IPS-20b (cell line): ENCODE results near the gene EDIL3.

Experiments used
- H3K27ac ChIP-seq: one replicate; pipeline ENCODE4 v1.5.1; 2013; ENCODE audit warnings: low read length
- H3K27me3 ChIP-seq: 2 replicates; pipeline ENCODE4 v1.6.1; 2013; ENCODE audit warnings: mild to moderate bottlenecking, low read length, inconsistent platforms; ENCODE audit not compliant: insufficient read depth
- H3K36me3 ChIP-seq: 2 replicates; pipeline ENCODE4 v1.6.1; 2013; ENCODE audit warnings: low read depth, mild to moderate bottlenecking, inconsistent platforms, low read length, moderate library complexity; ENCODE audit not compliant: insufficient read depth
- H3K4me1 ChIP-seq: 2 replicates; pipeline ENCODE4 v1.6.1; 2013; ENCODE audit warnings: mild to moderate bottlenecking, control low read depth, inconsistent platforms, low read length, moderate library complexity; ENCODE audit not compliant: insufficient read depth
- H3K4me3 ChIP-seq: 2 replicates; pipeline ENCODE4 v1.5.1; 2013; ENCODE audit warnings: mild to moderate bottlenecking, low read length, inconsistent platforms
- H3K9ac ChIP-seq: 2 replicates; pipeline ENCODE4 v1.6.1; 2013; ENCODE audit warnings: low read depth, mild to moderate bottlenecking, inconsistent platforms, low read length, moderate library complexity
- H3K9me3 ChIP-seq: 2 replicates; pipeline ENCODE4 v1.6.1; 2013; ENCODE audit warnings: mild to moderate bottlenecking, low read depth, low read length, inconsistent platforms; ENCODE audit not compliant: insufficient read depth

The EDIL3 gene

DNA sequence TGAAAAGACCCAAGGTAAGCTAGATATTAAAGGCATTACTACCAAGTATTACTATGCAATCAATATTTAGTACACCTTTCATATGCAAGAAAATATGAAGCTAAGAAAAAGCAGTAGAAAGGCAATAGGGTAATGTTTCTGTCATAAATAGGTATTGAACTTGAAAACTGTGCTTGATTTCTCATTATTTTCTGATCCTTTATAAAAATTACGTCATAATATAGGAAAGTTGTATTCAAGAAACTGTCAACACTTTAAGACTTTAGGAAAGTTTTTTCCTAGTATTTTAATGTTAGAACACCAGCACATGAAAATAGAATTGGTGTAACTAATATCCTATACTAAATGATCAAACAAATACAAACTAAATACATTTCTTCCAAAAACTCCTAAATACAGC, 133.2 kb downstream of the EDIL3 start:
- H3K4me3 ChIP-seq: no peak overlapping the region
- no peaks in the 10 kb centered on the region for H3K4me1 ChIP-seq
- H3K9me3 ChIP-seq: no peaks in the 10 kb centered on the region
- no peaks in the 10 kb centered on the region for H3K27me3 ChIP-seq
- H3K9ac ChIP-seq: no peak overlapping the region
- no peak overlapping the region for H3K27ac ChIP-seq
- no peaks in the 10 kb centered on the region for H3K36me3 ChIP-seq

DNA sequence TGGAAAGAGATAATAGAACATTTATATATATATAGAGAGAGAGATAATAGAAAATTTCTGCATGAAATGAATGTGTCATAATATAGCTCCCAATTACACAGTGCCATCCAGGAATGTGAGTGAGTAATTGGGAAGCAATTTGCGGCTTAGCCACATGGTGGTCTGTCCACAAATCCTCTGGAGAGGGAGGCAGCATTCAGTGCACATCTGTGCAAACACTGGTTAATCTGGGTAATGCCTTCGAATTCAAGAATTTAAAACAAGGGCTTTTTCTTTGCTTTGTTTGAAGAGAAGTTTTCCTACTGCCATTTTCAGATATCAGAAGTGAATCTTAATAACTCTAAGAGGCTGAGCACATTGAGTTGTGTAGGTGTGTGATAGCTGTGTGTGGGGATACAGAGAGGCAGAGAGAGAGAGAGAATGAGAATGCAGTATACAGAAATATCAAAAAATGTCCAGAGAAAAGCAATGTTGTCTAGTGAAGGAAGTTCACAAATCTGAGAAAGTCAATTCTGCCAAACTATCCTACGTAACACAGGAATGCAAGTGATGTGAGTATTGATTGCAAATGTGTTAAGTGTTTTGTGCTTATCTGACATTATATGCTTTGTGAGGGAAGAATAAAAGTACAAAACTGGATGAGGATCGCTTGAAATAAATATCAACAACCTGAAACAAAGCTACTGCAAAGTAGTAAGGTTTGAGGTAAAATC, 134.6 kb downstream of the EDIL3 start:
- Histone ChIP-seq H3K4me3 (no peak overlapping the region), H3K9ac (no peak overlapping the region), H3K27ac (no peak overlapping the region), H3K27me3 (no peaks in the 10 kb centered on the region), H3K36me3 (no peaks in the 10 kb centered on the region), H3K4me1 (no peaks in the 10 kb centered on the region), H3K9me3 (no peaks in the 10 kb centered on the region)

DNA sequence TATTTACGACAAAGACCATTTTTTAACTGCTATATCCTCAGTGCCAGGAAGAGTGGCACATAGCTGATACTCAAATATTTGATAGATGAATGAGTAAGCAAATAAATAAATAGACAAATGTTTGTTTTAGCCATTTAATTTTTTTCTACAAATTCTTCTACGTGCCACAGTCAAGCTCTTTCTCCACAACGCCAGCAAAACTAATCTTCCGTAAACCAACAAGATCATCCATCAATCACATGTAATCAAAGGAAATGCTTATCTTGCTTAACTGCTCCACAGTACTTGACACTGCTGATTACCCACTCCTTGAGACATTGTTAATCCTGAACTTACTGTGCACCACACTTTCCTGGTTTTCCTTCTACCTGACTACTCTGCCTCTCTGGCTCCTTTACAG, 136.7 kb downstream of the EDIL3 start:
- Histone ChIP-seq H3K9ac (no peak overlapping the region), H3K4me3 (no peak overlapping the region)

GRCh38 chr5:84242286-84242685, 142.4 kb downstream of the EDIL3 start:
- no peaks in the 10 kb centered on the region for H3K36me3 ChIP-seq
- no peaks in the 10 kb centered on the region for H3K27me3 ChIP-seq
- no peaks in the 10 kb centered on the region for H3K9me3 ChIP-seq
- H3K27ac ChIP-seq: no peak overlapping the region
- H3K4me3 ChIP-seq: no peak overlapping the region
- no peak overlapping the region for H3K9ac ChIP-seq
- H3K4me1 ChIP-seq: no peaks in the 10 kb centered on the region

More for the DNA sequence above, 136.7 kb downstream of the EDIL3 start:
- Histone ChIP-seq H3K36me3 (no peaks in the 10 kb centered on the region), H3K9me3 (no peaks in the 10 kb centered on the region), H3K27me3 (no peaks in the 10 kb centered on the region), H3K27ac (no peak overlapping the region), H3K4me1 (no peaks in the 10 kb centered on the region)

GRCh38 chr5:84239494-84239893, 145.2 kb downstream of the EDIL3 start:
- H3K4me3 ChIP-seq: no peak overlapping the region
- H3K9me3 ChIP-seq: no peaks in the 10 kb centered on the region
- no peaks in the 10 kb centered on the region for H3K36me3 ChIP-seq
- H3K27ac ChIP-seq: no peak overlapping the region
- H3K9ac ChIP-seq: no peak overlapping the region
- no peaks in the 10 kb centered on the region for H3K27me3 ChIP-seq
- H3K4me1 ChIP-seq: no peaks in the 10 kb centered on the region

DNA sequence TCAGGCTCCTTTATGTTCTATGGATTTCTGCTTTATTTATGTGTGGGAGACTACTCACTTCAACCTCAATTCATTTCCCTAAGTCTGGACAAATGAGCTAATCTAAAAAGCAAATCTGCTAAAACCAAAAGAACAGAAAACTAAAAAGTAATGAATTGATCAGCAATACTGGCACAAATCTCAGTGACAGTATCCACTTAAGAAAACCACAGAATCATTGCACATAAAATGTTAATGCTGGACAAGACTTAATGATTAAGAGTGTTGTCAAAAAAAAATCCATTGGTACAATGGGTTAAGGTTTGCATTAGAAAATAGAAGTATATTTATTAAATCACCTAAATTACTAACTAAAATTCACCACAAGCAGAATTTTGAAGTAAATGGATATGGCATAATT, 147.6 kb downstream of the EDIL3 start:
- Histone ChIP-seq H3K27ac (no peak overlapping the region), H3K27me3 (no peaks in the 10 kb centered on the region), H3K36me3 (no peaks in the 10 kb centered on the region), H3K4me1 (no peaks in the 10 kb centered on the region), H3K9ac (no peak overlapping the region), H3K9me3 (no peaks in the 10 kb centered on the region), H3K4me3 (no peak overlapping the region)

DNA sequence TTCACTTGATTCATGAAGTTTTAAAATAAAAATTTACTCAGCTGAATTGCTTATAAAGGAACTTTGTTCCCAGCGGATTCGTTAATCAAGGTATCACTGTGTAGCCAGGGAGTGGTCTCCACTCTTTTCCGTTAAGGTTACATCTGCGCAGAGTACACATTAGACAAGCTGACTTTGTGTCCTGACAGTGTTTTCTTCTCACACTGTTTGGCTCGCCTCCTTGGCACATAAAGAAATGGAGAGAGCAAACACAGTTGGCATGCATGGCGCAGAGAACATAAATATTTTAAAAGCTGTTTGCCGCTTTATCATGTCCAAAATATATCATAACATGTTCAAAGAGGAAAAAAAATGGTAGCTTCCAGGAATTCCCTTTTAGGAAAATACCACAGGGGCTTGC, 153.2 kb downstream of the EDIL3 start:
- no peaks in the 10 kb centered on the region for H3K36me3 ChIP-seq
- no peaks in the 10 kb centered on the region for H3K4me1 ChIP-seq
- H3K9me3 ChIP-seq: no peaks in the 10 kb centered on the region
- no peak overlapping the region for H3K27ac ChIP-seq
- no peak overlapping the region for H3K4me3 ChIP-seq
- H3K9ac ChIP-seq: no peak overlapping the region
- no peaks in the 10 kb centered on the region for H3K27me3 ChIP-seq

GRCh38 chr5:84229045-84229444, 155.6 kb downstream of the EDIL3 start:
- no peaks in the 10 kb centered on the region for H3K9me3 ChIP-seq
- no peaks in the 10 kb centered on the region for H3K27me3 ChIP-seq
- no peaks in the 10 kb centered on the region for H3K36me3 ChIP-seq
- no peak overlapping the region for H3K4me3 ChIP-seq
- no peak overlapping the region for H3K9ac ChIP-seq
- no peaks in the 10 kb centered on the region for H3K4me1 ChIP-seq
- H3K27ac ChIP-seq: no peak overlapping the region

DNA sequence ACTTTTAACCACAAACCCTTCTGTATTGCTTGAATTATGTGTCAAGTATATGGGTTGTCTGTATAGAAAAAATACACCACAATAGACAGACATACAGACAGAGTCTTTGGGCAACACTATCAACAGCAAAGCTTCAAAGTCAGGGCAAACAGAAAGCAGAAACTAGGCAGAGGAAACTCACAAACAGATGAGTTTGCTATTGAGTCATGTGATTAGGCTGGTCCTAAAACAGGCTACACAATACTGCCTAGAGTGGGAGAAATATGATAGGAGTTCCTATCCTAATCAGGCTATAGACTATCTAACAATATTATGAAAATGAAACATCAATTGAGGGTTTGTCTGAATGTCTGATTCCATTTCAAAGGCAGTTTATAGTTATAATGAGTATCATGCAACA, 156.4 kb downstream of the EDIL3 start:
- Histone ChIP-seq H3K4me3 (no peak overlapping the region), H3K27me3 (no peaks in the 10 kb centered on the region), H3K36me3 (no peaks in the 10 kb centered on the region), H3K9me3 (no peaks in the 10 kb centered on the region), H3K27ac (no peak overlapping the region), H3K9ac (no peak overlapping the region), H3K4me1 (no peaks in the 10 kb centered on the region)

DNA sequence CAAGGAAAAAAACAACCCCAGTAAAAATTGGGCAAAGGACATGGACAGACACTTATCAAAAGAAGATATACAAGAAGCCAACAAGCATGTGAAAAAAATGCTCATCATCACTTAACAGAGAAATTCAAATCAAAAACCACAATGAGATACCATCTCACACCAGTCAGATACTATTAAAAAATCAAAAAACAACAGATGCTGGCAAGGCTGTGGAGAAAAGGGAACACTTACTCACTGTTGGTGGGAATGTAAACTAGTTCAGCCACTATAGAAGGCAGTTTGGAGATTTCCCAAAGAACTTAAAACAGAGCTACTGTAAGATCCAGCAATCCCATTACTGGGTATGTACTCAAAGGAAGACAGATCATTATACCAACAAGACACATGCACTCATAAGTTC, 157.4 kb downstream of the EDIL3 start:
- Histone ChIP-seq H3K27ac (no peak overlapping the region), H3K36me3 (no peaks in the 10 kb centered on the region), H3K27me3 (no peaks in the 10 kb centered on the region), H3K4me3 (no peak overlapping the region), H3K9me3 (no peaks in the 10 kb centered on the region), H3K9ac (no peak overlapping the region), H3K4me1 (no peaks in the 10 kb centered on the region)

DNA sequence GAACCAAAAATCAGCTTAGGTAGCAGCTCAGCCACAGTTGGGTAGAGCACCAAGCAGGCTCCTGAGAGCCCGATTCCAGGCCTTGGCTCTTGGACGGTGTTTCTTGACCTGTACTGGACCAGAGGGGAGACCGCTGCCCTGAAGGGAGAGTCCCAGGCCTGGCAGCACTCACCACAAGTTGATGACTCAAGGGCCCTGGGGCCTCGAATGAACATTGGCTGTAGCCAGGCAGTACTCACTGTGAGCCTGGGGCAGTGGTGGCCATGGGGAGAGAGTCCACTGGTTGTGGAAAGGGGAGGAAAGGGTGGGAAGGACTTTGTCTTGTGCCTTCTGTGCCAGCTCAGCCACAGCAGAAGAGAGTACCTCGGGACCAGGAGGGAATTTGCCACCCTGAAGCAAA, 166.1 kb downstream of the EDIL3 start:
- Histone ChIP-seq H3K36me3 (no peaks in the 10 kb centered on the region), H3K4me3 (no peak overlapping the region), H3K9me3 (no peaks in the 10 kb centered on the region), H3K9ac (no peak overlapping the region), H3K4me1 (no peaks in the 10 kb centered on the region), H3K27me3 (no peaks in the 10 kb centered on the region), H3K27ac (no peak overlapping the region)

DNA sequence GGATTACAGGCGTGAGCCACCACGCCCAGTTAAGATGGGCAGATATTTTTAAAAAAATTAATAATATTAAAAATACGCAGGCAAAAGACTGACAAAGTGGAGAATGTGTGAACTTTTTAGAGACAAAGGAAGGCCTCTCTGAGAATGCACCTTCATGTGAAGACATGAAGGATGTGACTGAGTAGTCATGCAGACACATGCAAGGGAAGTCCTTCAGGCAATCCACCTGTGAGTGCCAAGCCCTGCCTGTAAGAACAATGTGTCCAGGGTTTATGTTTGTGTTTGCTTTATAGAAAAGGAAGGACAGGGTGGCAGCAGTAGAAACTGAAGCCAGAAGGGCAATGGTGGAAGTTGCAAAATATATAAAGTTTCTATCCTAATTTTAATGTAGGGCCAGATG, 169.2 kb downstream of the EDIL3 start:
- H3K27ac ChIP-seq: no peak overlapping the region
- no peak overlapping the region for H3K4me3 ChIP-seq
- H3K9ac ChIP-seq: no peak overlapping the region
- no peaks in the 10 kb centered on the region for H3K36me3 ChIP-seq
- H3K9me3 ChIP-seq: no peaks in the 10 kb centered on the region
- no peaks in the 10 kb centered on the region for H3K27me3 ChIP-seq
- H3K4me1 ChIP-seq: no peaks in the 10 kb centered on the region
